Measurements from ENCODE around the gene MRPS2.
"Not testable (repeated sequence)": the region's sequence is repeated elsewhere in the genome, so short reads cannot be mapped to it uniquely, and the experiment has no call there.

MRPS2 gene

GRCh38 chr9:135531096-135531495, 30.6 kb downstream of the MRPS2 start:
- no peak for DNase-seq (ENCODE audit: low read depth in 4 of 4, low spot score in 1 of 4)

DNA sequence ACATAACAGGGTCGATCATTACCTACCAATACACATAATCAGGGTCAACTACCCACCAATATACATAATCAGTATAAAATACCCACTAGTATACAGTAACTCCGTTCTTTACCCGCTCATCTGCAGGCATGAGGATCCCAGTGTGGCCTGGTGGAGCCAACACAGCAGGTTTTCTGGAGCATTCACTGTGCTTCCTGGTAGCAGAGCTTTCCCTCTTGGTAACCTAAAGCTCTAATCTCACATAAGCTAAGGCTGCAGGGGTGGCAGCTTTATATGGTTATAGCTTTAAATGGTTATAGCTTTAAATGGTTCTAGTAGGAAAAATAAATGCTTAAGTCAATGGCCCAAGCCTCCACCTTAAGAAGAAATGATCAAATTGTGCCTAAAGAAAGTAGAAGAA, 32.6 kb downstream of the MRPS2 start:
- no peak for DNase-seq (ENCODE audit: low read depth in 4 of 4, low spot score in 1 of 4)

- DNase-seq (ENCODE audit: low read depth in 4 of 4, low spot score in 1 of 4): no peak
Measured at GRCh38 chr9:135533674-135534073, 33.2 kb downstream of the MRPS2 start.

- not testable (repeated sequence) for DNase-seq (ENCODE audit: low read depth in 4 of 4, low spot score in 1 of 4)
Measured at GRCh38 chr9:135534192-135534711, 33.8 kb downstream of the MRPS2 start.

- DNase-seq (ENCODE audit: low read depth in 4 of 4, low spot score in 1 of 4): not testable (repeated sequence)
Measured at GRCh38 chr9:135534826-135535225, 34.3 kb downstream of the MRPS2 start.

GRCh38 chr9:135535631-135536030, 35.1 kb downstream of the MRPS2 start:
- not testable (repeated sequence) for DNase-seq (ENCODE audit: low read depth in 4 of 4, low spot score in 1 of 4)

- DNase-seq (ENCODE audit: low read depth in 4 of 4, low spot score in 1 of 4): no peak
Measured at GRCh38 chr9:135536216-135536615, 35.7 kb downstream of the MRPS2 start.

GRCh38 chr9:135543262-135543894, 42.9 kb downstream of the MRPS2 start:
- not testable (repeated sequence) for DNase-seq (ENCODE audit: low read depth in 4 of 4, low spot score in 1 of 4)

GRCh38 chr9:135544981-135545635, 44.6 kb downstream of the MRPS2 start:
- no peak for DNase-seq (ENCODE audit: low read depth in 4 of 4, low spot score in 1 of 4)

DNA sequence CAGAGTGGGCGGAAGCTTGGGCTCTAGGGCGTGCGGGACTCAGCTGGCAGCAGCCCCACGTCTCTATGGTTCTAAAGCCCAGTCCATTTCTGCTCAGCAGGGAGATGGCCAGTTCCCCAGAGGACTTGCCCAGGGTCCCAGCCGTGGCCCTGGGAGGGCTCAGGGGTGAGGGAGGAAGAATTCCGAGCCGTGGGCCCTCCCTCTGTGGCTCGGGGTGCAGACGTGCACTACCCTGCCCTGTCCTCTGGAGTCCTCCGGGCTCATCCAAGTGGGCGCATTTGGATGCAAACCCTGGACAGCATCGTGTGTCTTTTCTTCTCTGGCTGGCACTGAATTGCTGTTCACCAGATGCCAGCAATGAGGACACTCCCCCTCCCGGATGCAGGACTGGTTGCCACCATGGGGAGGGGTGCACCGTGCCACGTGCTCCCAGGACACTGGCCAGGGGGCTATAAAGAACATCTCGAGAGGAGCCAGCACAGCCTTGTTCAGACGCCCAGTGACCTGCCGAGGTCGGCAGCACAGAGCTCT, 45.2 kb downstream of the MRPS2 start, which contains the start of gene OBP2A:
Gene OBP2A (plus strand): TSS at position 481 of the 531 bp plus-strand sequence. CDS start 55 bp downstream, outside the sequence.
- DNase-seq (ENCODE audit: low read depth in 4 of 4, low spot score in 1 of 4): not testable (repeated sequence)

DNA sequence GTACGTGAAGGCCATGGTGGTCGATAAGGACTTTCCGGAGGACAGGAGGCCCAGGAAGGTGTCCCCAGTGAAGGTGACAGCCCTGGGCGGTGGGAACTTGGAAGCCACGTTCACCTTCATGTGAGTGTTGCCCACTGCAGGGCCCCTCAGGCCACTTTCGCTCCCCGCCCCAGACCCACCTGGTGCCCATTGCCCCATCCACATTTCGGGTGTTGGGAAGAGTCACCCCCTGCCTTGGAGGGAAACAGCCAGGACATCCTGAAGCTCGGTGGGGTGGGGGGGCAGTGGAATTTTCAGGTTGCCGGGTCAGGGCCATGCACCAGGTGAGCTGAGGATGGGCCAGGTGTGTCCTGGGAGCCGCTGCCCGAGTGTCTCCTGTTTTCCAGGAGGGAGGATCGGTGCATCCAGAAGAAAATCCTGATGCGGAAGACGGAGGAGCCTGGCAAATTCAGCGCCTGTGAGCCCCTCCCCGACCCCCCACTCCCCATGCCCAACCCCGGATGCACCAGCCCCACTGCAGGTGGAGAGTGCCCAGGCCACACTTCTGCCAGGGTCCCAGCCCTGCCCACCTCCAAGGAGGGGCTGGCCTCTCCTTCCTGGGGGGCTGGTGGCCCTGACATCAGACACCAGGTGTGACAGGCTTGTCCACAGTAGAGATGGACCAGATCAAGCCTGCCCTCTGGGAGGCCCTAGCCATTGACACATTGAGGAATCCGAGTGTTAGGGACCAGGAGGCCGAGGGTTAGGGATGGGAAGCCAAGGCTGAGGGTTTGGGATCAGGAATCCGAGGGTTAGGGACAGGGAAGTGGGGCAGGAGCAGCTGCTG, 46.5 kb downstream of the MRPS2 start:
- not testable (repeated sequence) for DNase-seq (ENCODE audit: low read depth in 4 of 4, low spot score in 1 of 4)

DNA sequence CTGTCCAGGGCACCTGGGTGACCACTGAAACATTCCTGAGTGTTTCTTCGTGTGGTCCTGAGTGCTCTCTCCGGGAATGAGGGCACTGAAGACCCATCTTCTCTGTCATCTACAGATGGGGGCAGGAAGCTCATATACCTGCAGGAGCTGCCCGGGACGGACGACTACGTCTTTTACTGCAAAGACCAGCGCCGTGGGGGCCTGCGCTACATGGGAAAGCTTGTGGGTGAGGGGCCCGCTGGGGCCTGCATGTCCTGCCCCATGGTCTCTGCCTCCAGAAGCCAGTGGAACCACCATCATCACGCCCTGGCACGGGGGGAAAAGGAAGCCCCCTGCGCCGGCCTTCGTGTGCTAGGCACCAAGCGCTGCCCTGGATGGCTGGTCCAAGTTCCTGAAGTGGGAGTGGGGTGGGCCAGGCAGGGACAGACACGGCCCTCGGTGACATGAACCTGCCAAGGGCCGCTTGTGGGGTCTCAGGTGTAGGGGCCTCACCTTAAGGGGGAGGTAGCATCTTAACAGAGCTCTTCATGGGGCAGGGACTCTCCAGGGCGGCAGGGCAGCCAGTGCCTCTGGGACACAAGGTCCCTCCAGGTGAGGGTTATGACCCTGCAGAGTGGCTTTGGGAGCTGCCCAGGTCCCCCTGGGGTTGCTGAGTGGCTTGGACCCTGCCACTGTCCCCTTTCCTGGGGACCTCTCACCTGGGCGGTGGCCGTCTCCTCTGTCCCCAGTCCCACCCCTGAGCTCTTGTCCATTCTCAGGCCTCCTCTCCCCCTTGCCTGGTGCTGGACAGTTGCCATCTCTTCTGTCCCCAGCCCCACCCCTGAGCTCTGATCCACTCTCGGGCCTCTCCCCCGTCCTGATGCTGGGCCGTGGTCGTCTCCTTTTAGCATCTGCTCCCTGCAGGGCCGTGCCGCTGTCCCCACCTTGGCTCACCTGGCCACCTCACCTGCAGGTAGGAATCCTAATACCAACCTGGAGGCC, 47.6 kb downstream of the MRPS2 start:
- DNase-seq (ENCODE audit: low read depth in 4 of 4, low spot score in 1 of 4): no peak

GRCh38 chr9:135549478-135550343, 49.2 kb downstream of the MRPS2 start:
- DNase-seq (ENCODE audit: low read depth in 4 of 4, low spot score in 1 of 4): not testable (repeated sequence)

DNA sequence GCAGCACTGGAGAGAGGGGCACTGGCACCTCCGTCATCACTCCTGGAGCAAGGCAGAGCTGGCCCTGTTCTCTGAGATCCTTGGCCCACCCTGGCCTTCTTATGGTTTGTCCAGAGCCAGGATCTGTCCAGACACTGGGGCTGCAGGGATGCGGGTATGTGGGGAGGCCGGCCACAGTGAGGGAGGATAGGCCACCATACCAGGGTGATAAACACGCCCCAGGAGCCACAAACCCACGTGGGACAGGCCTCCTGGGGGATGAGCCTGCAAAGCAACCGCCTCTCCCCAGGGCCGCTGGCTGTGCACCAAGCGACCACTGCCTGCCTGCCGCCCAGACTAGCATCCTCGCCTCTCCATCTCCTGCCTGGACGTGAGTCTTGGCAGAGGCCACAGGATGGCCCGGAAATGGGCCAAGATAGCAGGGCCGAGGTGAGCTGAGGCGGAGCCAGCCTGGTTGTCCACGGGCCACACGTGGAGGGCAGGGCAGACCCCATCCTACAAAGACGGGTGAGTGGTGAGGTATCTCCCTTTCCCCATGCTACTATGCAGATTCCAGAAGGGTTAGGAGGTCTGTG, 49.9 kb downstream of the MRPS2 start:
- DNase-seq (ENCODE audit: low read depth in 4 of 4, low spot score in 1 of 4): no peak

- DNase-seq (ENCODE audit: low read depth in 4 of 4, low spot score in 1 of 4): no peak
Measured at GRCh38 chr9:135551031-135551430, 50.5 kb downstream of the MRPS2 start.

- DNase-seq (ENCODE audit: low read depth in 4 of 4, low spot score in 1 of 4): no peak
Measured at GRCh38 chr9:135551456-135551855, 51.0 kb downstream of the MRPS2 start.

- DNase-seq (ENCODE audit: low read depth in 4 of 4, low spot score in 1 of 4): no peak
Measured at GRCh38 chr9:135552021-135552697, 51.7 kb downstream of the MRPS2 start.

DNA sequence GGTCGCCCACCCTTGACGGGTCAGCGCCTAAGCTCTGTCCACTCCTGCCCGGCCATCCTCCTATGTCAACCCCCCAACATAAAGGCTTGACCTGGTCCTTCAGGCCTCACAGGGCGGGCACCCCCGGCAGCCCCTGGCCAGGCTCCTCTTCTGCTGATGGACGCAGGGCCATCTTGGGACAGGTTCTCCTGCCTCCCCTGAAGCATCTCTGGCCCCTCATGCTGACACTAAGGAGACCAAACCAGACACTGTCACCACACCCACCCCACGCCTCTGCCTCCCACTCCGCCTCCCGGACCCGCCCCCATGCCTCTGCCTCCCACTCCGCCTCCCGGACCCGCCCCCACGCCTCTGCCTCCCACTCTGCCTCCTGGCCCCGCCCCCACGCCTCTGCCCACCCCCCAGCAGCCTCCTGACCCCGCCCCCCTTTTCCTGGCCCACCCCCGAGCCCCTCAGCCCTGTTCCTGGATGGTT, 52.3 kb downstream of the MRPS2 start:
- no peak for DNase-seq (ENCODE audit: low read depth in 4 of 4, low spot score in 1 of 4)

Data from stimulated activated CD4-positive, alpha-beta T cell treated with anti-CD3 and anti-CD28 coated beads, Interleukin-1b, Interleukin-23, amount 100 ng/mL, for 24 hours (primary cell).